VCaP (cell line): Measurements from ENCODE around the gene HOMER2.

Experiments used
- H3K27ac ChIP-seq: fragments of 450-650 bp; 2 replicates; pipeline ENCODE4 v1.5.1; 2017
- TF ChIP-seq, protein P1 (sequence below): fragments of 450-650 bp; conservative IDR thresholded peaks from 2 replicates; pipeline ENCODE4 v1.5.1; 2017; ENCODE audit warnings: mild to moderate bottlenecking, moderate library complexity

Gene HOMER2

DNA sequence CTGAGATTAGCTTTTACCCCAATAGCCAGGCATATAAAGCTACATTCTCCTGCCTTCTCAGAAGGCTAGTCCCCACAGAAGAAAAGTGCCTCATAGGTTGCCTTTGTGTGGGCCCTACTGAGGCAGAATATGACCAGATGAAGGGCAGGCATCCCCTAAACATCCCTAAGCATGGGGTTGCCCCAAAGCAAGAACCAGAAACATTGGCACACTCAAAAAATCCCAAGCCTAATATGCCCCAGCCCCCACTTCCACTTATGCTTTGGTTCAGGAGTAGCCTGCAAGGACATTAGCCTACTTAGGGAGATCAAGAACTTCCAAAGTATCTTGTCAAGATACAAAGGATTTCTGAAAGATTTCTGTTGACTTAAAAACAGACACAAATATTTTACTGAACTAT, 113.4 kb downstream of the HOMER2 start:
- TF ChIP-seq, protein P1, sequence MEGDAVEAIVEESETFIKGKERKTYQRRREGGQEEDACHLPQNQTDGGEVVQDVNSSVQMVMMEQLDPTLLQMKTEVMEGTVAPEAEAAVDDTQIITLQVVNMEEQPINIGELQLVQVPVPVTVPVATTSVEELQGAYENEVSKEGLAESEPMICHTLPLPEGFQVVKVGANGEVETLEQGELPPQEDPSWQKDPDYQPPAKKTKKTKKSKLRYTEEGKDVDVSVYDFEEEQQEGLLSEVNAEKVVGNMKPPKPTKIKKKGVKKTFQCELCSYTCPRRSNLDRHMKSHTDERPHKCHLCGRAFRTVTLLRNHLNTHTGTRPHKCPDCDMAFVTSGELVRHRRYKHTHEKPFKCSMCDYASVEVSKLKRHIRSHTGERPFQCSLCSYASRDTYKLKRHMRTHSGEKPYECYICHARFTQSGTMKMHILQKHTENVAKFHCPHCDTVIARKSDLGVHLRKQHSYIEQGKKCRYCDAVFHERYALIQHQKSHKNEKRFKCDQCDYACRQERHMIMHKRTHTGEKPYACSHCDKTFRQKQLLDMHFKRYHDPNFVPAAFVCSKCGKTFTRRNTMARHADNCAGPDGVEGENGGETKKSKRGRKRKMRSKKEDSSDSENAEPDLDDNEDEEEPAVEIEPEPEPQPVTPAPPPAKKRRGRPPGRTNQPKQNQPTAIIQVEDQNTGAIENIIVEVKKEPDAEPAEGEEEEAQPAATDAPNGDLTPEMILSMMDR, result no peak
- no peak overlapping the region for H3K27ac ChIP-seq

DNA sequence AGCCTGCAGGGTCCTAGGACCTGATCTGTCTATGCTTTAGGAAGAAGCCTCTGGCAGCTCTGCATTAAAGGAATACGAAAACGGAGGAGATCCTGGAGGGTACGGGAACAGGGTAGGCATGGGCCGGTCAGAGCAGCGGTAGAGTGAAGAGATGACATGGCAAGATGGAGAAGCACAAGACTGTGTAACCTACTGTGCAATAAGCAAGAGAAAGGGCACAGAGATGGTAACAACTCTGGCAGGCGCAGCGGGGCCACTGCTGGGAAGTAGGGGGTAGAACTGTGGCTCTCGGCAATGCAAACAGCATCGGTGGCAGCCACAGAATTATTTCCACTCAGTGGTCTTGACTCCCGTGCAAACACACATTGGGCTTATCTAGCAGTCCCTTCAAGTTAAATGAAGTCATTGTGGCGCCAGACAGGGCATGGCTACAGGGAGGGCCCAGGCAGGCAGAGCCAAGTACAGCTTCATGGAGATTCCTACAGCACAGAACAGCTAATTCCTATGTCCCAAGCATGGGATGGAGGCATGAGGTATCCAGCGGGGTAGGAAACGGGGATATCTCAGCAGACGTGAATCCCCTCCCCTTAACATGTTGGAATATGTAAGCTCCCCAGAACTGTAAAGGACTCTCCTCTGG, 114.3 kb downstream of the HOMER2 start:
- TF ChIP-seq, protein P1, result no peak
- no peak overlapping the region for H3K27ac ChIP-seq

DNA sequence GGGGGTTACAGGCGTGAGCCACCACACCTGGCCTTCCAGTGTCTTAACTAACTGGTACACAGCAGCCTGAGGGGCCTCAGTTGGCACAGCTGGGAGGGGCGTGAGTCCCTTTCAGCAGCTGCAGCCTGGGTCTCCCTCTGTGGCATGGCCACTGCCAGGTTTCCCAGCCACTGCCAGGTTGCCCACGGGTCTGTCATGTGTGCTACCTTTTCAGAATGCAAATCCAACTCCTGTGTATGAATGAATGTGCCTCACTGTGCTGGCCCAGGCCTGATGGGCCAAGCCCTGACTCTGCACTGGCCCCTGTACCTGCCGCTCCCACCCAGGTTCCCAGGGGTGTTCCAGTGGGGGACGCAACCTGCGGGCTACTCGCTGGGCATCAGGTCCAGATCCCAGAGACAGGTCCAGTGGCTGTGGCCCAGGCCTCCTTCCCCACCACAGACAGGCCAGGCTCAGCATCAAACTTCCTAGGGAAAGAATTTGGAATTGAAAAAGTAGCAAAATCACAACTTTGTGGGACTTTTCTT, 117.1 kb downstream of the HOMER2 start:
- no peak overlapping the region for H3K27ac ChIP-seq
- TF ChIP-seq, protein P1, result no peak

DNA sequence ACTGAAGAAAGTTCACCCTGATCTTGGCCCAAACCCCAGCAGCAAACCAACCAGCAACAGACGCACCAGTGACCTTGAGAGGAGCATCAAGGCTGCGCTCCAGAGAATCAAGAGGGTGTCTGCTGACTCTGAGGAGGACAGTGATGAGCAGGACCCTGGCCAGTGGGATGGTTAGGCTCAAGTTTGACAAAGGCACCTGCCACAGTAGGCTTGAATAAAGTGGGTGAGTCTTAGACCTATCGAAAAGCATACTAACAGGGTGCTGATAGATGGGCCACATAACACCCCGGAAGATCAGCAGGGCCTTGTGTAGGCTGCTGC, 119.2 kb downstream of the HOMER2 start:
- no peak overlapping the region for H3K27ac ChIP-seq
- TF ChIP-seq, protein P1, result no peak

DNA sequence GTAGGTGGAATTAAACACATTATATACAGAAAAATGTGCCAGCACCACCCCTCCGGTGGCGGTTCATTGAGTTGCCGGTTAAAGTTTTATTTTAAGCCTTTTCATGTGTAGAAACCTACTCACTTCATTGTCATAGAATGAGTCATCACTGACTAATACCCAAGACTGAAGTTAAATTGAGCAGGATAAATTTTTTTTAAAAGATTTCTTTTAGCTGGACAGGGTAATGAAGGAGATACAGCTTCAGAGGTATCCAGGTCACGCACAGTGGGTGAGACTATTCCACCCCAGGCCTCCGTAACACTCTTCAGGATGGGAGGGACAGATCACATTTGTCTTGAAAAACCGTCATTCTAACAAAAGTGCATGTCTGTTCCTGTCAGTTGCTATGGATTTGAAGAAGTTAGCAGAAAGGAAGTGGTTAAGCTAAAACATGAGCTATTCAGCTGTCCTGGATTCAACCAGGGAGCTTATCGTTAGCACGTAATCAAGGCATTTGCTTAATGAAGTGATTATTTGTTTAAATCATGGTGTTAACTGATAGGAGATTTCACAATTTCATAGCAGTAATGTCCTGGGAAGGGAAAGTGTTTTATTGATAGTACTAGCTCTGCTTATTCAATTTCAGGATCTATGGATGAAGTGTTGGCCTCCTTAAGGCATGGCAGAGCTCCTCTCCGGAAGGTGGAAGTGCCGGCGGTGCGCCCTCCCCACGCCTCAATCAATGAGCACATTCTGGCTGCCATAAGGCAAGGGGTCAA, 119.7 kb downstream of the HOMER2 start:
- TF ChIP-seq, protein P1, result no peak
- H3K27ac ChIP-seq, result no peak overlapping the region

DNA sequence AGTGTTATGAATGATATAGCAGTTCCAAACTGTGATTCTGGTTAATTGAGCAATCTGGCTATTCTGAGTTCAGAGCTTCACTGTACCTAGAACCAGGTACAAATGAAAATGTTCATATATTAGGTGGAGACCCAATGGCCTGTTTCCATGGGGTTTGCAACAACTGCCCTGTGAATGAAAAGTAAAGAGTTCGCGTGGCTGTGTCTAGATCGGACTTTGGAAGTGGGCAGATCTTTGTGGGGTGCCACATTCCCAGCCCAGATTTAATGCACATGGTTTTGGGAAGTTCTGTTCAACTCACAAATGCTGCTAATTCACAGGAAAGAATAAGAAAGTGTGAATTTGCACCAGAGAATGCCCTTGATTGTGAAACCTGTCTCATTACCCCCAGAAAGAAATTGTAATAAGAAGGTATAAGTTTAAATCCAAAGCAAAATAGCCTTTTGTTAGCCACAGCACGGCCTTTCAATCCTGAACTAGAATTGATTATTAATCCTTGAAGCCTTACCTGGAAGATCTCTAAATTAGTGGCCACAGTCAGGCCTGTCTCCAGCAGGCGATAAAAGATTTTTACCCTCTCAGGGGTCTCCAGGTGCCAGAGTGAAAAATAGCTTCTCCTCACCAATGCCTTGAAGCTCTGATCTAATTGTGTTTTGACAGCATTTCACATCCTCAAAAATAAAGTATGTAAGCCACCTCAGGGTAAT, 120.5 kb downstream of the HOMER2 start:
- TF ChIP-seq, protein P1, result no peak
- no peak overlapping the region for H3K27ac ChIP-seq
